ENCODE data around the gene TIAM1.

DNA sequence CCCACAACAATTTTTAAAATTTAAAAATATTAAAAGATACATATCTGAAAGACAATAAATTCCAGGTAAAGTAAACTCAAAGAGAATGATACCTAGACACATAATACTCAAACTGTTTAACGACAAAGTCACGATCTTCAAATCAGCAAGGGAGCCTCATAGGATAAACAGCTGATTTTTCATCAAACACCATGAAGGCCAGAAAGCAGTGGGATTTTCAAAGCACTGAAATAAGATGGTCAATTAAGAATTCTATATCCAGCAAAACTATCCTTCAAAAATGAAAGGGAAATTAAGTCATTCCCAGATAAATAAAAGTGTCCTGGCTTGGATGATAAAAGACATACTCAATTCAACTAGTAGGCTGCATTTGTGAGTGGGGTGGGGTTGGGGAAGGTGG lies 100.5 kb downstream of the TIAM1 start:
- TF ChIP-seq, protein P1, sequence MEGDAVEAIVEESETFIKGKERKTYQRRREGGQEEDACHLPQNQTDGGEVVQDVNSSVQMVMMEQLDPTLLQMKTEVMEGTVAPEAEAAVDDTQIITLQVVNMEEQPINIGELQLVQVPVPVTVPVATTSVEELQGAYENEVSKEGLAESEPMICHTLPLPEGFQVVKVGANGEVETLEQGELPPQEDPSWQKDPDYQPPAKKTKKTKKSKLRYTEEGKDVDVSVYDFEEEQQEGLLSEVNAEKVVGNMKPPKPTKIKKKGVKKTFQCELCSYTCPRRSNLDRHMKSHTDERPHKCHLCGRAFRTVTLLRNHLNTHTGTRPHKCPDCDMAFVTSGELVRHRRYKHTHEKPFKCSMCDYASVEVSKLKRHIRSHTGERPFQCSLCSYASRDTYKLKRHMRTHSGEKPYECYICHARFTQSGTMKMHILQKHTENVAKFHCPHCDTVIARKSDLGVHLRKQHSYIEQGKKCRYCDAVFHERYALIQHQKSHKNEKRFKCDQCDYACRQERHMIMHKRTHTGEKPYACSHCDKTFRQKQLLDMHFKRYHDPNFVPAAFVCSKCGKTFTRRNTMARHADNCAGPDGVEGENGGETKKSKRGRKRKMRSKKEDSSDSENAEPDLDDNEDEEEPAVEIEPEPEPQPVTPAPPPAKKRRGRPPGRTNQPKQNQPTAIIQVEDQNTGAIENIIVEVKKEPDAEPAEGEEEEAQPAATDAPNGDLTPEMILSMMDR (IDR thresholded peaks at IDR 0.05) = no peak
- TF ChIP-seq POLR2A (IDR thresholded peaks at IDR 0.05) (no peak), EP300 (IDR thresholded peaks at IDR 0.05) (no peak)

Measured in gastroesophageal sphincter (tissue), 3 donors.